Activated naive CD4-positive, alpha-beta T cell treated with anti-CD3 and anti-CD28 coated beads, Interleukin-2, amount 50 U/mL, for 72 hours (primary cell): Measurements from ENCODE around the gene HDAC10. TPM values are rescaled to one million over a fixed set of nuclear protein-coding genes. Genes with fewer than 3 reads are reported as not detected.
A peak's percentile ranks its signal among the peaks of the same experiment; 100 is the strongest.

Experiments used
- ATAC-seq, 2 donors: fragments of 150-1000 bp; cut with Tn5 transposase; 2 replicates each; pipeline ENCODE4 v1.10.0; 2021; ENCODE audit warnings: mild to moderate bottlenecking in 2 of 2, moderate library complexity in 2 of 2
- DNase-seq, 2 donors: peaks; one replicate each; pipeline ENCODE4 v3.0.0; 2021 to 2022; ENCODE audit warnings: low spot score in 2 of 2
- H3K27ac Mint-ChIP-seq, 2 donors: one replicate each; pipeline ENCODE4 v1.8.0; 2022; ENCODE audit warnings: mild to moderate bottlenecking in 2 of 2, mixed read lengths in 2 of 2
- H3K36me3 Mint-ChIP-seq, 2 donors: one replicate each; pipeline ENCODE4 v1.8.0; 2022; ENCODE audit warnings: mixed read lengths in 2 of 2
- H3K9me3 Mint-ChIP-seq, 2 donors: one replicate each; pipeline ENCODE4 v1.8.0; 2022; ENCODE audit warnings: mixed read lengths in 2 of 2
- total RNA-seq, 2 donors: library from RNA; stranded (reverse); gene quantifications; one replicate each; pipeline ENCODE4 v1.2.3, GENCODE V29; 2022

Gene HDAC10
- total RNA-seq, 2 donors from 2014 or later = 43.7 to 67.3 TPM

DNA sequence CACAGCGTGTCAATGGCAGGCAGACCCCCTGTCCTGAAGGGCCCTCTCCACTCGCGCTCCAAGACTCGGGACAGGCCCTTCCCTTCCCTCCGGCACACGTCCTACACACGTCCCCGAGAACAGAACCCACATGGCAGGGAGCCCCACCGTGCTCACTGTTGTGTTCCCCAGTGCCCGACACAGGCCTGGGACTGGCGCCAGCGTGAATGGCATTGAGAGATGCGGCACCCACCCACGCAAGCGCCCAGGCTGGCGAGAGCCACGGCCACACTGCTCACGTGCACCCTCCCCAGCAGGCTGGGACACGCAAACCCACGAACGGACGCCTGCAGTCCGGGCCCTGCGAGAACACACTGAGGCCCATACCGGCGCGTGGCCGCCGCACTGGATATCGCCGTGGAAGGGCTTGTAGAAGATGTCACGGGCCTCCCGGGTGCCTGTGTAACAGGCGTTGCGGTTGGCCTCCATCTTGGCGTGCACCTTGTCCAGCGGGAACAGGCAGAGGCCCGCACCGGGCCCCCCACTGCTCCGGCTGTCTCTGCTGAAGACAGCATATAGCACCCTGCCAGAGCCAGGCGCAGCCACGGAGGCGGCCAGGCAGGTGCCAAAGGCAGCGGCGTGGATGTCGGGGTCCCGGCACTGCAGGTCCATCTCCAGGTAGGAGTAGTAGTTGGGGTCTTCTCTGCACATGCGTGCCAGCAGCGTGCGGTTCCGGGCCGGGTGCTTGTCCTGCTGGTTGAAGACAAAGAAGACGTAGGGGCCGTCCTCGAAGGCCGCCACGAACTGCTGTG lies 38.3 kb upstream of the HDAC10 start:
- Mint-ChIP-seq H3K36me3 (no peaks in the 10 kb centered on the region), H3K27ac (no peak overlapping the region), H3K9me3 (no peaks in the 10 kb centered on the region)
- ATAC-seq = no peak
- DNase-seq = no peak

DNA sequence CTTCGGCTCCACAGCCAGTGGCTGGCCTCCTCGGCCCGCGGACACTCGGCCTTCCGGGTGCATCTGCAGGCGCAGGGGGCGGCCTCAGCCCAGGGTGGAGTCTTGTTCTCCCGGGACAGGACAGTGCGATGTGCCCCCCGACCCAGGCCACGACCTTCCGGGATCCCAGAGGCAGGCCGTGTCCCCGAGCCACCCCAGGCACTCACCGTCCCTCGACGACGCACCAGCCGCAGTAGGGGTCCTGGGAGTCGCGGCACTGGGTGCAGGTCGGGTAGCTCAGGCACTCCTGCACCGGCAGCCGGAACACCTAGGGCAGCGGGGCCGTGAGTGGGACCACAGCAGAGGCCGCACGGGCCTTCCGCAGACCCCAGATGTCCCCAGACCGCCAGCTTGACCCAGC lies 36.7 kb upstream of the HDAC10 start:
- no peaks in the 10 kb centered on the region for H3K9me3 Mint-ChIP-seq
- H3K27ac Mint-ChIP-seq = no peak overlapping the region
- DNase-seq (no peak), ATAC-seq (no peak)
- H3K36me3 Mint-ChIP-seq = no peaks in the 10 kb centered on the region

DNA sequence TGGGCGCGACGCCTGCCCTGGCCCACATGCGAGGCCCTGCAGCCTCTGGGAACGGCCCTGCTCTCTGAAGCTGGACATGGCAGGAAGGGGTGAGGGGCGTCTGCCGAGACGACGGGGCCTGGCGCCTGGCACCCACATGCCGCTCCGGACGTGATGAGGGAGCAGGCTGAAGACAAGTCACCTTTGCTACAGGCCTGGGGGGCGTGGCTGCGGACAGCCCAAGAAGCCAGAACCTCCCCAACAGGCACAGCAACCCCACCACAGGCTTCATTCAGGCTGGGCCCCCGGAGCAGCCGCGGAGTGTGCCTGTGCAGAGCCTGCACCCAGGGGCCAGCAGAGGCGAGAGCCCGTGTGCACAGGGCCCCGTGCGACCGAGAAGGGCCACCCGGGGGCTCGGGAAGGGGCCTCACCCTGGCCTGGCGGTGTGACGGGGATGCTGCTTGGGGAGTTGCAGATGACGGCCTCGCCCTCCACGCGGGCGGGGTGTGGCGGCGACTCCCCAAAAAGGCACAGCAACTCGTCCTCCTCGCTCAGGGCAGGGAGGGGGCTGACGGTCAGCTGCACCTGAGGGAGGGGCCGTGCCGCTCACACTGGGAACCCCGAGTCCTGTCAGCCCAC lies 35.7 kb upstream of the HDAC10 start:
- Mint-ChIP-seq H3K36me3 (no peaks in the 10 kb centered on the region), H3K9me3 (no peaks in the 10 kb centered on the region), H3K27ac (no peak overlapping the region)
- DNase-seq (no peak), ATAC-seq (no peak)

DNA sequence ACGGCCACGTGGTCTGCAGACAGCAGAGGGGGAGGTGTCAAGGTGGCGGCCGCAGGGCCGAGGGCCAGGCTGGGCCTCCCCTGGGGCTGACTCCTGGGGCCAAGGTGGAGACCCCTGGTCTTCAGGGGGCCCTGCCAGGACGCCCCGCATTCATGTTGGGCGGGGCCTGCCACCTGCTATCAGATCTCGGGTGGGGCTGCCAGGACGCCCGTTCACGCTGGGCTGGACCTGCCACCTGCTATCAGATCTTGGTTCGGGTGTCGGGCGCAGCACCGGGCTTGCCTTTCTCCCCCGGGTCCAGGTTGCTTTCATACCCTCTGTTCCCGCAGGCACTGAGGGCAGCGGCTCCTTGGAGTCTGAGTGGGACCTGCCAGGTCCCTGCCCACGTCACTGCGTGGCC lies 35.2 kb upstream of the HDAC10 start:
- Mint-ChIP-seq H3K9me3 (no peaks in the 10 kb centered on the region), H3K36me3 (no peaks in the 10 kb centered on the region), H3K27ac (no peak overlapping the region)
- DNase-seq (no peak), ATAC-seq (no peak)

DNA sequence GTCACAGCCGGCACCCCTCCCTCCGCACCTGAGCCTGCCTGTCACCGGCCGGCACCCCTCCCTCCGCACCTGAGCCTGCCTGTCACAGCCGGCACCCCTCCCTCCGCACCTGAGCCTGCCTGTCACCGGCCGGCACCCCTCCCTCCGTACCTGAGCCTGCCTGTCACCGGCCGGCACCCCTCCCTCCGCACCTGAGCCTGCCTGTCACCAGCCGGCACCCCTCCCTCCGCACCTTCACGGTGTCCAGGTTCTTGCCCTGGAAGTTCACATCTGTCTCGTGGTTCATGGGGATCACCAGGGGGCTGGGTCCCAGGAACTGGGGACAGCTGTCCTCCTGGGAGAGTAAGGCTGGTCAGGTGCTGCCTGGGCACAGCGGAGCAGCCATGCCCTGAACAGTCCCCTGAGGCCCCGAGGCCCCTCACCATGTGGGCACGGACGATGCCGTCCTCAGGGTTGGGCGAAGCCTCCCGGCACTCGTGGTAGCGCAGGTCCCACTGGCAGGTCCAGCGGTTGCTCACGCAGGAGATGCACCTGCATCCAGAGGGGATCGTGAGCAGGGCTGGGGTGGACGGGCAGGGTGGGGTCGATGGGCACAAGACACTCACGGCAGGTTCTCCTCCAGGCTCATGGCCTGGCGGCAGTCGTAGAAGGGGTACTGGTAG lies 34.6 kb upstream of the HDAC10 start:
- Mint-ChIP-seq H3K36me3 (no peaks in the 10 kb centered on the region), H3K27ac (no peak overlapping the region), H3K9me3 (no peaks in the 10 kb centered on the region)
- no peak for DNase-seq
- ATAC-seq = no peak

DNA sequence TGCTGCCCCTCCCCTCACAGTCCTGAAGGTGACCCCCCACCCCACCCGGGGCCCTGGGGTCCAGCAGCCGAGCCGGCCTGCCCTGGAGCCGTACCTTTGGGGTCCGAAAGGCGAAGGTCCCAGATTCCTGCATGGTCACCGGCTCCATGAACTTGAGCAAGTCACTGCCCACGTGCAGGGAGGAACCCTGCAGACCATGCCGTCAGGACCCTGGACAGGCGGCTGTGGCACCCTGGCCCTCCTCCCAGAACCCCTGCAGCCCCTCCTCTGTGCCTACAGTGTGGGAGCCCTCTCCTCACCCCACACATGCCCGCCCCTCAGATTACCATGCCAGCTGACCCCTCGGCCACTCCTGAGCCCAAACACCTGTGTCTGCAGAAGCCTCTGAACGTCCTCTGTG lies 33.4 kb upstream of the HDAC10 start:
- ATAC-seq = no peak
- no peak for DNase-seq

DNA sequence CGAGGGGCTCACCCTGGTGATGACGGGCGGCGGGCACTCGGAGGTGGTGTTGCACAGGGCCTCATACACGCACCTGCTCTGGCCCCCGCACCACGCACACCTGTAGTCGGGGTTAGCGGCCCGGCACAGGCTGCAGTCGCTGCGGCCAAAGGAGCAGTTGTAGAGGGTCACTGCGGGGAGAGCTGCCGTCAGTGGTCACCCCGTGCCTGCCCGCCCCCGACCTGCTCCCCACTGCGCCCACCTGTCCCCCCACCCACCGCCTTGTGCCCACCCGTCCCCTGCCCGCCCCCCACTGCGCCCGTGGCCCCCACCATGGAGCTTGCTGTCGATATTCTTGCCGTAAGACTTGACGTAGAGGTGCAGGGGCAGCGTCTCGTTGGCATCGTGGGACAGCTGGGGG lies 32.8 kb upstream of the HDAC10 start:
- Mint-ChIP-seq H3K36me3 (no peaks in the 10 kb centered on the region), H3K27ac (no peak overlapping the region), H3K9me3 (no peaks in the 10 kb centered on the region)
- DNase-seq (no peak), ATAC-seq (no peak)

More for the DNA sequence above, 33.4 kb upstream of the HDAC10 start:
- Mint-ChIP-seq H3K27ac (no peak overlapping the region), H3K9me3 (no peaks in the 10 kb centered on the region), H3K36me3 (no peaks in the 10 kb centered on the region)

DNA sequence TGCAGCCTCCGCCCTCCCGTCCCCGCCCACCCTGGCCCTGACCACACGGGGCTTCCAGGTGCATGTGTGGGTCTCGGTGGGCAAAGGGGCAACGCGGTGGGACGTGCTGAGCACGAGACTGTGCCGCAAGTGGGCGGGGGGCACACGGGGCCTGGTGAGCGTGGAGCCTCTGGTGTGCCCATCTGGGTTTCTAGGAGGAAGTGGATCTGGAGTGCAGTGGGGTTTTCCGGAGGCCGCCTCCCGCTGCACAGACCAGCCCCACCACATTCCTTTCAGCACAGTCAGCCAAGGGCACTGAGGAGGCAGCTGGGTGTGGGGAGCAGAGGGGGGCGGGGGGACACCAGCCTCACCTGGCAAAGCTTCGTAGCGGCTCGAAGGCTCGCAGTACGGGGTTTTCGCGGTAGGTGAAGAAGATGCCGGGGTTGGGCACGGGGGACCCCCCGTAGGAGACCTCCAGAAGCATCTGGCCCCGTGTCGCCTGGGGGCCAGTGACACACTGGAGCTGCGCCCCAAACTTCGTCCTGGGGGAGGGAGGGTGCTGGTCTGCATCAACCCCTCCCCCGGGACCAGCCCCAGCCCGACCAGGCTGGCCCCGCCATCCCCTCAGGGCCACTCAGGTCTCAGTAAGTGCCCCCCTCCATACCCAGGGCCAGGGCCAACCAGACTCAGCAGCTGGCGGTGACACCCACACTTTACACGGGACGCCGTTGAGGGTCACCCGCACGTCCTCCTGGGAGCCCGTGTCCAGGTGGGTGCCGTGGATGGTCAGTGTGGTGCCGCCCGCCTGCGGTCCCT lies 31.5 kb upstream of the HDAC10 start:
- Mint-ChIP-seq H3K9me3 (no peaks in the 10 kb centered on the region), H3K36me3 (no peaks in the 10 kb centered on the region), H3K27ac (no peak overlapping the region)
- DNase-seq = no peak
- ATAC-seq = no peak

DNA sequence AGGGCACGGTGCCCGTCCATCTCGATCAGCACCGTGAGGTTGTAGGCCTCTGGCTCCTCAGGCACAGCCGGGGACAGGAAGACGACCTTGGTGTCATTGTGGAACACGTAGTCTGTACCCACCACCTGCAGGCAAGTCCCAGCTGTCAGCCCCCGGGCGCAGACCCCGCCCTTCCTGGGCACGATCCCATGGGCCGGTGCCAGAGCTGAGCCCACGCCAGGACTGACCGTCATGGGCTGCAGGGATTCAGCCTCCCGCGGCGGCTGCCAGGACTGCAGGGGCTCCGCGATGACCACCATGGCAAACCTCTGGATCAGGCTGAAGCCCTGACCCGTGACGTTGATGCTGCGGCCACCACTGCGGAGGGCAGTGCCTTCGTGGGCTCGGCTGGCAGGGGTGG lies 30.9 kb upstream of the HDAC10 start:
- no peak for ATAC-seq
- no peaks in the 10 kb centered on the region for H3K36me3 Mint-ChIP-seq
- no peak overlapping the region for H3K27ac Mint-ChIP-seq
- DNase-seq = no peak
- H3K9me3 Mint-ChIP-seq = no peaks in the 10 kb centered on the region

DNA sequence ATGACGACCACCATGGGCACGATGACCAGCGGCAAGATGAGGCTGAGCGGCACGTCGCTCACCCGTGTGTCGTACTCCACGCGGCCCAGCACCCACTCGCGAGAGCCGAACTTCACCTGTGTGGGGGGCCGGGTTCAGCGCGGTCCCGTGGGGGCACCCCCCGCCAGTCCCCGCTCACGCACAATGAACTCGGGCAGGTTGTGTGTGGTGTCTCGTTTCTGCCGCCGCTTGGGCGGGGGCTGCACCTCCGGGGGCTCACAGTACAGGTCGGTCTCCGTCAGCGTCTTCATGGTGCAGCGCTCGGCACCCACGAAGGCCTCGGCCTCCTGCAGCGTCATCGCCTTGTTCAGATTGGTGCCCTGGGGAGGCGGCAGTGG lies 30.3 kb upstream of the HDAC10 start:
- Mint-ChIP-seq H3K9me3 (no peaks in the 10 kb centered on the region), H3K36me3 (no peaks in the 10 kb centered on the region), H3K27ac (no peak overlapping the region)
- ATAC-seq (no peak), DNase-seq (no peak)

DNA sequence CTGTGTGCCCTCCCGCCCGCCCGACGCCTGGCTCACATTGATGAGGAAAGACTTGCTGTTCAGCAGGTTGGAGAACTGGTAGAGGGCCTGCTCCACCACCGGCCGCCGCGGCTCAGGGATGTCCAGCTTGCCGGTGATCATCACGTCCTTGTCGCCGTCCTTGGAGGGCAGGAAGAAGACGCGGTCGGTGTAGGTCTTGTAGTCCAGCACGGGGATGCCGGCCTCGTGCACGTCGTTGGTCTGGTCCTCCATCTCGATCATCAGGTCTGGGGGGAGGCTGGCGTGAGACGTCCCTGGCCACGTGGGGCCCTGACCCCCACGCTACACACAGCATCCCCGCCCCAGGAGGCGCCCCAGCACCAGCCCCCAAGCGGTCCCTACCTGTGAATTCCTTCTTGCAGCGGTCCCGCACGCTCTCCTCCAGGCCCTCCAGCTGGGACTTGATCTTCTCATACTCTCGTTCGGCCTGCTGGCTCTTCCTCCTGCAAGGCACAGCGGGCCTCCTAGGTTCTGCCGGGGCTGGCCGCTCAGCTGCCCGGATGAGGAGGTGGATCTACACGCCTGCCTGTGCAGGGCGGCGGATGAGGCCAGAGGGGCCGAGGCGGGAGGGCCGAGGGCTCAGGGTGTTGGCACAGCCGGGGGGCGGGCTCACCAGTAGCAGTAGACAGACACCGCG lies 29.8 kb upstream of the HDAC10 start:
- DNase-seq (no peak), ATAC-seq (no peak)
- Mint-ChIP-seq H3K27ac (no peak overlapping the region), H3K36me3 (no peaks in the 10 kb centered on the region), H3K9me3 (no peaks in the 10 kb centered on the region)

DNA sequence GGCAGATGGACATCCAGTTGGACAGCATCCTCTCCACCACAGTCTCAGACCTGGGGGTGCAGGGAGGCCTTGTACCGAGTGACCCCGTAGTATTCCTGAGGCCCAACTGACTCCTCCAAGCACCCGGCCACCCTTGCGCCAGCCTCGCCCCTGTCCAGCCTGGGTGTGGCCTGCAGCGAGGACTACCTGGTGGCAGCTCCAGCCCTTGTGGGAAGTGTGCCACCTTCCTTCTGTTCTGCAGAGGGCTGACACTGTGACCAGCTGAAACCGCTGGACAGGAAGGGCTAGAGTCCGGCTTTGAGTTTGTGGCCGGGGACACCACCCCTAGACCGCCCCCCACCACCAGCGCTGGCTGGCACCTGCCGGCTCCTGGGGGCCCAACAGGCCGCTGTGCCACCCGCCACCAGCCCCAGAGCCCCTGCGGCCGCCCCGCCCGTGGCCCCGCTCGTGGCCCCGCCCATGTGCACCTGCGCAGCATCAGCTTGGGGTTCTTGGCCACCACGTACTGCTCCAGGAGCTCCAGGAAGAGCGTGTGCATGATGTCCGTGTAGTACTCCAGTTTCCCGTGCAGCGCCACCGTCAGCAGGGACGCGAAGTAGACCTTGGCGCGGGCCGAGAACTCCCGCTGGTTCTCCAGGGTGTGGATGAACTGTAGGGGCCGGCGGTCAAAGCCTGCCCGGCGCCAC lies 29.1 kb upstream of the HDAC10 start:
- no peaks in the 10 kb centered on the region for H3K36me3 Mint-ChIP-seq
- H3K27ac Mint-ChIP-seq = no peak overlapping the region
- no peaks in the 10 kb centered on the region for H3K9me3 Mint-ChIP-seq
- no peak for DNase-seq
- ATAC-seq = no peak

DNA sequence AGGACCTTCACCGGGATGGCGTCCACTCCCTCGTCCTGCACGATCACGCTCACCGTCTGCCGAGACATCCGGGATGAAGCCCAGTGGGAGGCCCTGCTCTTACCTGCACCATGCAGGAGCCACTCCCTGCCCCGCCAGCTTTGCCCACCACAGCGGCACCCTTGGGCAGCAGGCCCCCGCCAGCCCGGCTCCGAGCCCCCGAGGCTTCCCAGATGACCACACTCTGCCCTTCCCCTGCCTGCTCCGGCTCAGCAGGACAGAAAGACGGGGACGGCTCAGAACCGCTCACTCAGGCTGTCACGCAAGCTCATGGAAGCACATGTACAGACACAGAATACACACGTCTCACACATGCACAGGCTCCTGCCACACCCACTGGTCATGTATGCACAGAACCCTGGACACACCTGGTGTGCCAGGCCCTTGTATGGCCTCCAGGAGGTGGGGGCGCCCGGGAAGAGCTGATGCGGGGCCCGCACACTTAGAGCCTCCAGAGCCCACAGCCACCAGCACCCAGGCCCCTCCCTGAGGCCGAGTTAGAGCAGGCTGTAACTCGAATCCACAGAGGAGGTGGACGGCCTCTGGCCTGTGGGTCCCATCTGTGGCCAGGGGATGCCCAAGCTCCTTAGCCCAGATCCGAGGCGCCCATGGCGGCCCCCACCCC lies 28.0 kb upstream of the HDAC10 start:
- H3K9me3 Mint-ChIP-seq = no peaks in the 10 kb centered on the region
- no peak for ATAC-seq

DNA sequence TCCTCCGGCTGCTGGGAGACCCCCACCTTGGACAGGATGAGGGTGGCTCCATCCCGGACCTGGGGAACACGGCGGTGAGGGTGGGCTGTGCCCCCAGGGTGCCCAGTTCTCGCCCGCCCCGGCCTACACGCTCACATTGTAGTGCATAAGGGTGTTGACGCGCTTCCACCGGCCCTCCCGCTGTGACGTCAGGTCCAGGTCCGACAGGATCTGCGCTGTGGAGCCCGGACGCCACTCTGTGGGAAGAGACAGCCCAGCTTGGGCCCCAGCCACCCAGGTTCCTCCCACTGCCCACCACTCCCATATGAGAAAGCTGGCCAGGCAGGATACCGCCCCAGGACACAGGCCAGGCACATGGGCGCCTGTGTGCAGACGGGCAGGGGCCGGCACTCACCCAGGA lies 27.4 kb upstream of the HDAC10 start:
- no peak overlapping the region for H3K27ac Mint-ChIP-seq
- no peak for ATAC-seq
- H3K36me3 Mint-ChIP-seq = no peaks in the 10 kb centered on the region
- no peaks in the 10 kb centered on the region for H3K9me3 Mint-ChIP-seq
- no peak for DNase-seq

More for the DNA sequence above, 28.0 kb upstream of the HDAC10 start:
- DNase-seq = no peak
- Mint-ChIP-seq H3K27ac (no peak overlapping the region), H3K36me3 (no peaks in the 10 kb centered on the region)

DNA sequence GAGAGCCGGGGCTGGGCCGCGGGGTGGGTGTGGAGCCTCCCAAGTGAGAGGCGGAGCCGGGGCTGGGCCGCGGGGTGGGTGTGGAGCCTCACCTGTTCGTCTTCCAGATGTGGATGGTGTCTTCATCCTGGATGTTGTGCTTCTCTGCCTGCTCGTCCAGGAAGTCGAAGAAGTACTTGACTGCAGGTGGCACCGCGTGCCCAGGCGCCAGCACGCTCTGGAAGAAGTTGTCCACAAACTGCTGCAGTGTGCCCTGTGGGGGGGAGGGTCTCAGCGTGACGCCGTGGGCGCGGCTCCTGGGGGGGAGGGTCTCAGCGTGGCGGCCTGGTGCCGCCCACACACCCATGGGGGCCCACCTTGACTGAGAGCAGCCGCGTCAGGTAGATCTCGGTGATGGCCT lies 26.7 kb upstream of the HDAC10 start:
- no peak overlapping the region for H3K27ac Mint-ChIP-seq
- no peaks in the 10 kb centered on the region for H3K36me3 Mint-ChIP-seq
- H3K9me3 Mint-ChIP-seq = no peaks in the 10 kb centered on the region
- no peak for DNase-seq
- no peak for ATAC-seq

DNA sequence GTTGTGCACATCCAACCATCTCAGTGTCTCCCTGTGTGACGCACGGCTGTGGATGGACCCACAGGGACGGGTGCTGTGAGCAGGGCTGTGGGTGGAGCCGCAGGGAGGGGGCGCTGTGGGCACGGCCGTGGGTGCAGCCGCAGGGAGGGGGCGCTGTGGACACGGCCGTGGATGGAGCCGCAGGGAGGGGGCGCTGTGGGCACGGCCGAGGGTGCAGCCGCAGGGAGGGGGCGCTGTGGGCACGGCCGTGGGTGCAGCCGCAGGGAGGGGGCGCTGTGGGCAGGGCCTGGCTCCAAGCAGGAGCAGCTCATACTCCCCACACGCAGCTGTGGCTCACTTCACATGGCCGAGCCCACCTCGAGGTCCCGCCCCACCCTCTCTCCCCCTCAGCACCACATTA lies 25.1 kb upstream of the HDAC10 start:
- Mint-ChIP-seq H3K36me3 (no peaks in the 10 kb centered on the region), H3K27ac (no peak overlapping the region), H3K9me3 (no peaks in the 10 kb centered on the region)
- ATAC-seq (peak; percentile 75 to 83), DNase-seq (peak in 1 of 2 donors; percentile 66)
